ENCODE measurements around the gene CLIC1.

DNA sequence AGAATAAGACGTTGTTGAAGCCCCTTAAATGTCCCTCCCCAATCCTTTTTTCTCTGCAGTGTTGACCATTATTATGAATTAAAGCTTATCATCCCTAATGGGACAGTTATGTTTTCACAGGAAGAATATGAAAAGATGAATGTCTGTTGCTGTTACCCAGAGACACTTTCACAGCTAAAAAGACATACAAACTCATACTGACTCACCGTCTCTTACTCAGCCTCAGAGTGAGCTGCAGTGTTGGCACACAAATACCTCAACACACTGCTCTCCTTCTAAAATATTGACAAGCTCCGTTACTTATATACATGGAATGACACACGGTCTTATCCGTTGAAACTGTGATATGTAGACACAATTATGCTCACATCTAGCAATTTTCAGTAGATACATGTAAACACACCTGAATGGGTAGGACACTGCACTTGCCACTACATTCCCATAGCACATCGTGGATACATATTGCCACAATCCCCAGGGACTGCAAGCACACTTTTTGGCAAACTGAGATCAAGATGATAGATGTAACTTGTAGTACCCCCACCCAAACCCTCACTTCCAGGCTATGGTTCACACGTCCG, 16.5 kb upstream of the CLIC1 start:
- TF ChIP-seq CTCF (conservative IDR thresholded peaks at IDR 0.05; ENCODE audit: low read depth in 2 of 2) (no peak), CREB1 (CRISPR knock-in tag; IDR thresholded peaks at IDR 0.05; ENCODE audit: low read depth) (no peak), JUNB (IDR thresholded peaks at IDR 0.05; ENCODE audit: unreplicated experiment) (no peak), REST (IDR thresholded peaks at IDR 0.05; ENCODE audit: unreplicated experiment) (no peak), EZH2phosphoT487 (IDR thresholded peaks at IDR 0.05; ENCODE audit: unreplicated experiment) (no peak), EZH2 (IDR thresholded peaks at IDR 0.05; ENCODE audit: low read depth, unreplicated experiment) (no peak), POLR2AphosphoS5 (IDR thresholded peaks at IDR 0.05; ENCODE audit: low read depth) (no peak), NANOG (IDR thresholded peaks at IDR 0.05; ENCODE audit: borderline replicate concordance) (no peak), ZNF114 (CRISPR knock-in tag; IDR thresholded peaks at IDR 0.05) (no peak)
- TF ChIP-seq, protein P1, sequence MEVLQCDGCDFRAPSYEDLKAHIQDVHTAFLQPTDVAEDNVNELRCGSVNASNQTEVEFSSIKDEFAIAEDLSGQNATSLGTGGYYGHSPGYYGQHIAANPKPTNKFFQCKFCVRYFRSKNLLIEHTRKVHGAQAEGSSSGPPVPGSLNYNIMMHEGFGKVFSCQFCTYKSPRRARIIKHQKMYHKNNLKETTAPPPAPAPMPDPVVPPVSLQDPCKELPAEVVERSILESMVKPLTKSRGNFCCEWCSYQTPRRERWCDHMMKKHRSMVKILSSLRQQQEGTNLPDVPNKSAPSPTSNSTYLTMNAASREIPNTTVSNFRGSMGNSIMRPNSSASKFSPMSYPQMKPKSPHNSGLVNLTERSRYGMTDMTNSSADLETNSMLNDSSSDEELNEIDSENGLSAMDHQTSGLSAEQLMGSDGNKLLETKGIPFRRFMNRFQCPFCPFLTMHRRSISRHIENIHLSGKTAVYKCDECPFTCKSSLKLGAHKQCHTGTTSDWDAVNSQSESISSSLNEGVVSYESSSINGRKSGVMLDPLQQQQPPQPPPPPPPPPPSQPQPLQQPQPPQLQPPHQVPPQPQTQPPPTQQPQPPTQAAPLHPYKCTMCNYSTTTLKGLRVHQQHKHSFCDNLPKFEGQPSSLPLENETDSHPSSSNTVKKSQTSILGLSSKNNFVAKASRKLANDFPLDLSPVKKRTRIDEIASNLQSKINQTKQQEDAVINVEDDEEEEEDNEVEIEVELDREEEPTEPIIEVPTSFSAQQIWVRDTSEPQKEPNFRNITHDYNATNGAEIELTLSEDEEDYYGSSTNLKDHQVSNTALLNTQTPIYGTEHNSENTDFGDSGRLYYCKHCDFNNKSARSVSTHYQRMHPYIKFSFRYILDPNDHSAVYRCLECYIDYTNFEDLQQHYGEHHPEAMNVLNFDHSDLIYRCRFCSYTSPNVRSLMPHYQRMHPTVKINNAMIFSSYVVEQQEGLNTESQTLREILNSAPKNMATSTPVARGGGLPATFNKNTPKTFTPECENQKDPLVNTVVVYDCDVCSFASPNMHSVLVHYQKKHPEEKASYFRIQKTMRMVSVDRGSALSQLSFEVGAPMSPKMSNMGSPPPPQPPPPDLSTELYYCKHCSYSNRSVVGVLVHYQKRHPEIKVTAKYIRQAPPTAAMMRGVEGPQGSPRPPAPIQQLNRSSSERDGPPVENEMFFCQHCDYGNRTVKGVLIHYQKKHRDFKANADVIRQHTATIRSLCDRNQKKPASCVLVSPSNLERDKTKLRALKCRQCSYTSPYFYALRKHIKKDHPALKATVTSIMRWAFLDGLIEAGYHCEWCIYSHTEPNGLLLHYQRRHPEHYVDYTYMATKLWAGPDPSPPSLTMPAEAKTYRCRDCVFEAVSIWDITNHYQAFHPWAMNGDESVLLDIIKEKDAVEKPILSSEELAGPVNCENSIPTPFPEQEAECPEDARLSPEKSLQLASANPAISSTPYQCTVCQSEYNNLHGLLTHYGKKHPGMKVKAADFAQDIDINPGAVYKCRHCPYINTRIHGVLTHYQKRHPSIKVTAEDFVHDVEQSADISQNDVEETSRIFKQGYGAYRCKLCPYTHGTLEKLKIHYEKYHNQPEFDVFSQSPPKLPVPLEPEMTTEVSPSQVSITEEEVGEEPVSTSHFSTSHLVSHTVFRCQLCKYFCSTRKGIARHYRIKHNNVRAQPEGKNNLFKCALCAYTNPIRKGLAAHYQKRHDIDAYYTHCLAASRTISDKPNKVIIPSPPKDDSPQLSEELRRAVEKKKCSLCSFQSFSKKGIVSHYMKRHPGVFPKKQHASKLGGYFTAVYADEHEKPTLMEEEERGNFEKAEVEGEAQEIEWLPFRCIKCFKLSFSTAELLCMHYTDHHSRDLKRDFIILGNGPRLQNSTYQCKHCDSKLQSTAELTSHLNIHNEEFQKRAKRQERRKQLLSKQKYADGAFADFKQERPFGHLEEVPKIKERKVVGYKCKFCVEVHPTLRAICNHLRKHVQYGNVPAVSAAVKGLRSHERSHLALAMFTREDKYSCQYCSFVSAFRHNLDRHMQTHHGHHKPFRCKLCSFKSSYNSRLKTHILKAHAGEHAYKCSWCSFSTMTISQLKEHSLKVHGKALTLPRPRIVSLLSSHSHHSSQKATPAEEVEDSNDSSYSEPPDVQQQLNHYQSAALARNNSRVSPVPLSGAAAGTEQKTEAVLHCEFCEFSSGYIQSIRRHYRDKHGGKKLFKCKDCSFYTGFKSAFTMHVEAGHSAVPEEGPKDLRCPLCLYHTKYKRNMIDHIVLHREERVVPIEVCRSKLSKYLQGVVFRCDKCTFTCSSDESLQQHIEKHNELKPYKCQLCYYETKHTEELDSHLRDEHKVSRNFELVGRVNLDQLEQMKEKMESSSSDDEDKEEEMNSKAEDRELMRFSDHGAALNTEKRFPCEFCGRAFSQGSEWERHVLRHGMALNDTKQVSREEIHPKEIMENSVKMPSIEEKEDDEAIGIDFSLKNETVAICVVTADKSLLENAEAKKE (CRISPR knock-in tag; IDR thresholded peaks at IDR 0.05), result no peak
